Measurements from ENCODE around the gene TMX2.

DNA sequence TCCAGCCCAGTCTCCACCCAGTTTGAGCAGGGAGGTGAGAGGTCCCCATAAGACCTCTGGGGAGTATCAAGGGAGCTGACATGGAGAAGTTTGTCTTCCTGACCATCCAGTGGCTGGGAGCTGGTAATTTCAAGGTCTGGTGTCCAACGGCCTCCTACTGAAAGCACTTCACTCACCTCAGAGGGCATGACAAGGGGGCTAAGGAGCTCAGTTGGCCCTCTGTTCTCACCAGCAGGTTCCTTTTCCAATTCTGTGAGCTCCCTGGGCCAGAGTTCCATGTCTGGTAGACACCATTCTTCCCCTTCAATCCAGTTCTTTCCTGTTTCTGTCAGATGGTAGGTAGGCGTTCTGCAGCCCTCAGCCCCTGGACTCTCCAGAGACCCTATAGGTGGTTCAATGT lies 32.0 kb downstream of the TMX2 start:
- TF ChIP-seq, protein P1, sequence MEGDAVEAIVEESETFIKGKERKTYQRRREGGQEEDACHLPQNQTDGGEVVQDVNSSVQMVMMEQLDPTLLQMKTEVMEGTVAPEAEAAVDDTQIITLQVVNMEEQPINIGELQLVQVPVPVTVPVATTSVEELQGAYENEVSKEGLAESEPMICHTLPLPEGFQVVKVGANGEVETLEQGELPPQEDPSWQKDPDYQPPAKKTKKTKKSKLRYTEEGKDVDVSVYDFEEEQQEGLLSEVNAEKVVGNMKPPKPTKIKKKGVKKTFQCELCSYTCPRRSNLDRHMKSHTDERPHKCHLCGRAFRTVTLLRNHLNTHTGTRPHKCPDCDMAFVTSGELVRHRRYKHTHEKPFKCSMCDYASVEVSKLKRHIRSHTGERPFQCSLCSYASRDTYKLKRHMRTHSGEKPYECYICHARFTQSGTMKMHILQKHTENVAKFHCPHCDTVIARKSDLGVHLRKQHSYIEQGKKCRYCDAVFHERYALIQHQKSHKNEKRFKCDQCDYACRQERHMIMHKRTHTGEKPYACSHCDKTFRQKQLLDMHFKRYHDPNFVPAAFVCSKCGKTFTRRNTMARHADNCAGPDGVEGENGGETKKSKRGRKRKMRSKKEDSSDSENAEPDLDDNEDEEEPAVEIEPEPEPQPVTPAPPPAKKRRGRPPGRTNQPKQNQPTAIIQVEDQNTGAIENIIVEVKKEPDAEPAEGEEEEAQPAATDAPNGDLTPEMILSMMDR (IDR thresholded peaks at IDR 0.05 in 4 of 5, conservative IDR thresholded peaks at IDR 0.05 in 1 of 5), result no peak
- no peak for TF ChIP-seq POLR2A (IDR thresholded peaks at IDR 0.05)

Measured in gastrocnemius medialis (tissue), 4 donors.